Activated T-helper 9 cell treated with anti-CD3 and anti-CD28 coated beads, Interleukin-2, amount 50 U/mL, for 16 hours (primary cell): Measurements from ENCODE around the gene TBX3.

Experiments used
- DNase-seq: peaks from one replicate; pipeline ENCODE4 v3.0.0-alpha.2; 2020; ENCODE audit warnings: low read depth

The TBX3 gene

GRCh38 chr12:114668151-114668885 is 15.7 kb downstream of the TBX3 start:
- no peak for DNase-seq

GRCh38 chr12:114667669-114668150 is 16.3 kb downstream of the TBX3 start:
- DNase-seq: no peak

- no peak for DNase-seq
These were observed 17.0 kb downstream of the TBX3 start for GRCh38 chr12:114666746-114667668.

- DNase-seq: no peak
These were observed 18.3 kb downstream of the TBX3 start for GRCh38 chr12:114665411-114666260.

GRCh38 chr12:114664651-114665320 is 19.2 kb downstream of the TBX3 start:
- DNase-seq: no peak

- peak; percentile 31 for DNase-seq
These were observed 21.3 kb downstream of the TBX3 start for GRCh38 chr12:114662512-114663177.

GRCh38 chr12:114661245-114661644 is 22.7 kb downstream of the TBX3 start:
- DNase-seq: no peak

GRCh38 chr12:114659084-114659483 is 24.9 kb downstream of the TBX3 start:
- no peak for DNase-seq

GRCh38 chr12:114658002-114658441 is 26.0 kb downstream of the TBX3 start:
- DNase-seq: no peak

GRCh38 chr12:114657597-114657920 is 26.4 kb downstream of the TBX3 start:
- no peak for DNase-seq

- no peak for DNase-seq
These were observed 26.9 kb downstream of the TBX3 start for GRCh38 chr12:114656906-114657596.

GRCh38 chr12:114655934-114656749 is 27.8 kb downstream of the TBX3 start:
- DNase-seq: no peak

- no peak for DNase-seq
These were observed 34.4 kb downstream of the TBX3 start for GRCh38 chr12:114649585-114649984.

- DNase-seq: no peak
These were observed 35.3 kb downstream of the TBX3 start for GRCh38 chr12:114648711-114649110.

- no peak for DNase-seq
These were observed 45.1 kb downstream of the TBX3 start for GRCh38 chr12:114638790-114639435.

- no peak for DNase-seq
These were observed 47.1 kb downstream of the TBX3 start for GRCh38 chr12:114636723-114637480.

- no peak for DNase-seq
These were observed 52.7 kb downstream of the TBX3 start for GRCh38 chr12:114631242-114631641.

GRCh38 chr12:114628199-114628598 is 55.8 kb downstream of the TBX3 start:
- DNase-seq: no peak
